PC-9 (cell line): ENCODE results near the gene UBTD2. TPM values are rescaled to one million over a fixed set of nuclear protein-coding genes. Genes with fewer than 3 reads are reported as not detected.

ENCODE experiments used
- BruUV-seq: library from RNA; stranded (reverse); fragments of 400-500 nt; replicated peaks from 2 replicates; lab custom pipeline; 2021; lab: Mats Ljungman, UMichigan
- CTCF ChIA-PET: fragments of 300-600 bp; sonication (Branson Sonifier 250); formaldehyde crosslinking; loops from one replicate; lab custom pipeline; 2022; ENCODE audit warnings: antibody characterized with exemption; lab: Charles Lee
- POLR2A ChIA-PET: fragments of 300-600 bp; sonication (Branson Sonifier 250); formaldehyde crosslinking; loops from one replicate; lab custom pipeline; 2022; ENCODE audit warnings: antibody characterized with exemption; ENCODE audit not compliant: unreplicated experiment; lab: Charles Lee
- DNase-seq, 2 experiments: peaks; one replicate each; pipeline versions ENCODE4 v3.0.0 to v3.0.0-alpha.2; 2015 to 2022; ENCODE audit warnings: mixed read lengths in 1 of 2
- H2AFZ ChIP-seq: fragments of 200-600 bp; sonication (generic); 2 replicates; pipeline ENCODE4 v1.8.1; 2017; ENCODE audit warnings: antibody characterized with exemption
- H3F3A ChIP-seq: fragments of 200-600 bp; sonication (generic); 2 replicates; pipeline ENCODE4 v1.8.1; 2017; ENCODE audit warnings: antibody characterized with exemption, mild to moderate bottlenecking, low read depth; ENCODE audit not compliant: insufficient read depth
- H3K27ac ChIP-seq: fragments of 200-600 bp; sonication (generic); 2 replicates; pipeline ENCODE4 v1.6.1; 2016; ENCODE audit warnings: mixed run types
- H3K27me3 ChIP-seq: fragments of 200-600 bp; sonication (generic); 2 replicates; pipeline ENCODE4 v1.6.1; 2016; ENCODE audit warnings: low read depth, mixed run types; ENCODE audit not compliant: insufficient read depth
- H3K36me3 ChIP-seq: fragments of 200-600 bp; sonication (generic); 2 replicates; pipeline ENCODE4 v1.6.1; 2016; ENCODE audit warnings: low read depth, mixed run types
- H3K4me1 ChIP-seq: fragments of 200-600 bp; sonication (generic); replicated peaks from 2 replicates; pipeline ENCODE4 v1.6.1; 2016; ENCODE audit warnings: mixed run types; ENCODE audit not compliant: insufficient read depth
- H3K4me2 ChIP-seq: fragments of 200-600 bp; sonication (generic); 2 replicates; pipeline ENCODE4 v1.6.1; 2017; ENCODE audit warnings: mixed run types
- H3K4me3 ChIP-seq: fragments of 200-600 bp; sonication (generic); 2 replicates; pipeline ENCODE4 v1.6.1; 2016; ENCODE audit warnings: mixed run types
- H3K79me2 ChIP-seq: fragments of 200-600 bp; sonication (generic); 2 replicates; pipeline ENCODE4 v1.6.1; 2017; ENCODE audit warnings: low read depth, mixed run types
- H3K9me2 ChIP-seq: fragments of 200-600 bp; sonication (generic); 2 replicates; pipeline ENCODE4 v1.8.1; 2017; ENCODE audit warnings: mild to moderate bottlenecking; ENCODE audit not compliant: insufficient read depth
- H3K9me3 ChIP-seq: fragments of 200-600 bp; sonication (generic); 2 replicates; pipeline ENCODE4 v1.8.1; 2016; ENCODE audit warnings: low read depth; ENCODE audit not compliant: insufficient read depth
- H4K20me1 ChIP-seq: fragments of 200-600 bp; sonication (generic); 2 replicates; pipeline ENCODE4 v1.8.1; 2017; ENCODE audit not compliant: insufficient read depth
- CTCF ChIP-seq: fragments of 200-600 bp; sonication (generic); conservative IDR thresholded peaks from 2 replicates; pipeline ENCODE4 v1.6.1; 2017; ENCODE audit warnings: mixed run types, antibody characterized with exemption, mild to moderate bottlenecking, moderate library complexity
- EZH2 ChIP-seq: fragments of 200-600 bp; sonication (generic); IDR thresholded peaks from 2 replicates; pipeline ENCODE4 v1.8.0; 2017; ENCODE audit warnings: antibody characterized with exemption, low read depth
- intact Hi-C: fragments of 100-400 bp; cut with micrococcal nuclease; formaldehyde crosslinking; loops from one replicate; pipeline ENCODE4 v1.10.0; 2022; ENCODE audit not compliant: unreplicated experiment
- total RNA-seq: library from RNA; stranded (reverse); gene quantifications from 2 replicates; pipeline ENCODE4 v1.2.3, GENCODE V29; 2021

Gene UBTD2
- total RNA-seq, 1 experiment from 2014 or later = 21.7 TPM

DNA sequence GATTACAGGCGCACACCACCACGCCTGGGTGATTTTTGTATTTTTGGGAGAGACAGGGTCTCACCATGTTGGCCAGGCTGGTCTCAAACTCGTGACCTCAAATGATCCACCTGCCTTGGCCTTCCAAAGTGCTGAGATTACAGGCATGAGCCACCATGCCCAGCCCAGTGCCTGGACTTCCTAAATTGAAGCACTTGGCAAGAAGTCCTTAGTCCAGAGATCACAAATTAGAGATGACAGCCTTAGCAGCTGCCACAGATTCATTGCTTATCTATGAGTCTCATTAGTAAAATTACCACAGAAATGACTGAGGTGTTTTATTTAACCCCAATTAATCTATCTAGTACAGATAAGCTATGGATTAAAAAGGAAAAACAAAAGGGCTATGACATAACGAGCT lies 70.4 kb downstream of the UBTD2 start:
- H3F3A ChIP-seq = peaks cover 4% of the 10 kb centered on the region; the same call in 1 of the 2 replicates
- BruUV-seq = no TSS peak
- no peaks in the 10 kb centered on the region for H3K9me3 ChIP-seq
- no peaks in the 10 kb centered on the region for H3K27me3 ChIP-seq
- no peaks in the 10 kb centered on the region for H3K9me2 ChIP-seq
- no peaks in the 10 kb centered on the region; the same call in 1 of the 2 replicates for H4K20me1 ChIP-seq
- no peak overlapping the region for H3K27ac ChIP-seq
- H3K4me2 ChIP-seq = no peak overlapping the region
- H3K79me2 ChIP-seq = peaks cover 8% of the 10 kb centered on the region; the same call in 1 of the 2 replicates
- H3K4me3 ChIP-seq = no peak overlapping the region
- H3K36me3 ChIP-seq = no peaks in the 10 kb centered on the region
- no peak for DNase-seq
- no peaks in the 10 kb centered on the region for H3K4me1 ChIP-seq
- no peak for TF ChIP-seq CTCF
- no peak for TF ChIP-seq EZH2
- intact Hi-C loops = no loop called here
- ChIA-PET POLR2A (no interaction called here), CTCF (no interaction called here)
- no peak overlapping the region for H2AFZ ChIP-seq

GRCh38 chr5:172211676-172212075 lies 71.9 kb downstream of the UBTD2 start:
- no peaks in the 10 kb centered on the region for H3K9me2 ChIP-seq
- TF ChIP-seq EZH2 (no peak), CTCF (no peak)
- no peak overlapping the region for H3K27ac ChIP-seq
- DNase-seq = no peak
- H3K79me2 ChIP-seq = peaks cover 8% of the 10 kb centered on the region; the same call in 1 of the 2 replicates
- ChIA-PET CTCF (no interaction called here), POLR2A (interaction anchor here (0.6 kb wide), 1 partner anchor 204 kb away, joined by 7 read pairs; no protein-coding TSS in a partner anchor)
- no peak overlapping the region for H3K4me2 ChIP-seq
- no peaks in the 10 kb centered on the region for H3K9me3 ChIP-seq
- peaks cover under 1% of the 10 kb centered on the region; the same call in 1 of the 2 replicates for H3F3A ChIP-seq
- H2AFZ ChIP-seq = no peak overlapping the region
- intact Hi-C loops = no loop called here
- H3K27me3 ChIP-seq = no peaks in the 10 kb centered on the region
- no peaks in the 10 kb centered on the region for H4K20me1 ChIP-seq
- H3K4me1 ChIP-seq = no peaks in the 10 kb centered on the region
- no TSS peak for BruUV-seq
- H3K4me3 ChIP-seq = no peak overlapping the region
- no peaks in the 10 kb centered on the region for H3K36me3 ChIP-seq

- no peaks in the 10 kb centered on the region for H3K27me3 ChIP-seq
- TF ChIP-seq CTCF (no peak), EZH2 (no peak)
- H2AFZ ChIP-seq = no peak overlapping the region
- DNase-seq = no peak
- CTCF ChIA-PET = no interaction called here
- H4K20me1 ChIP-seq = no peaks in the 10 kb centered on the region
- H3K9me3 ChIP-seq = no peaks in the 10 kb centered on the region
- intact Hi-C loops = no loop called here
- POLR2A ChIA-PET = no interaction called here
- H3K27ac ChIP-seq = no peak overlapping the region
- H3K9me2 ChIP-seq = no peaks in the 10 kb centered on the region
- H3K4me3 ChIP-seq = no peak overlapping the region
- H3K79me2 ChIP-seq = no peaks in the 10 kb centered on the region
- no peaks in the 10 kb centered on the region; the same call in 1 of the 2 replicates for H3F3A ChIP-seq
- no peak overlapping the region for H3K4me2 ChIP-seq
- no peaks in the 10 kb centered on the region for H3K4me1 ChIP-seq
- no TSS peak for BruUV-seq
- no peaks in the 10 kb centered on the region for H3K36me3 ChIP-seq
Observed at GRCh38 chr5:172209714-172210113, 73.8 kb downstream of the UBTD2 start.
